ENCODE results near the gene CAST.

CAST gene

GRCh38 chr5:96663608-96664007, 1.4 kb downstream of the CAST start:
- H3K4me2 ChIP-seq (ENCODE audit: low read depth, low read length, poor library complexity, severe bottlenecking) = peak overlapping the region; percentile 82
- H3F3A ChIP-seq (ENCODE audit: insufficient read depth) = peaks cover 10% of the 10 kb centered on the region
- no peak overlapping the region for H3K27ac ChIP-seq (ENCODE audit: low read depth, low read length)
- H3K9me3 ChIP-seq (ENCODE audit: insufficient read depth, low read length) = no peaks in the 10 kb centered on the region
- H3K9ac ChIP-seq (ENCODE audit: low read length) = peak overlapping the region; percentile 67
- H2AFZ ChIP-seq (ENCODE audit: low read depth, low read length, severe bottlenecking) = no peak overlapping the region
- TF ChIP-seq, protein P1, sequence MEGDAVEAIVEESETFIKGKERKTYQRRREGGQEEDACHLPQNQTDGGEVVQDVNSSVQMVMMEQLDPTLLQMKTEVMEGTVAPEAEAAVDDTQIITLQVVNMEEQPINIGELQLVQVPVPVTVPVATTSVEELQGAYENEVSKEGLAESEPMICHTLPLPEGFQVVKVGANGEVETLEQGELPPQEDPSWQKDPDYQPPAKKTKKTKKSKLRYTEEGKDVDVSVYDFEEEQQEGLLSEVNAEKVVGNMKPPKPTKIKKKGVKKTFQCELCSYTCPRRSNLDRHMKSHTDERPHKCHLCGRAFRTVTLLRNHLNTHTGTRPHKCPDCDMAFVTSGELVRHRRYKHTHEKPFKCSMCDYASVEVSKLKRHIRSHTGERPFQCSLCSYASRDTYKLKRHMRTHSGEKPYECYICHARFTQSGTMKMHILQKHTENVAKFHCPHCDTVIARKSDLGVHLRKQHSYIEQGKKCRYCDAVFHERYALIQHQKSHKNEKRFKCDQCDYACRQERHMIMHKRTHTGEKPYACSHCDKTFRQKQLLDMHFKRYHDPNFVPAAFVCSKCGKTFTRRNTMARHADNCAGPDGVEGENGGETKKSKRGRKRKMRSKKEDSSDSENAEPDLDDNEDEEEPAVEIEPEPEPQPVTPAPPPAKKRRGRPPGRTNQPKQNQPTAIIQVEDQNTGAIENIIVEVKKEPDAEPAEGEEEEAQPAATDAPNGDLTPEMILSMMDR (IDR thresholded peaks at IDR 0.05; ENCODE audit: insufficient read depth, low read length, poor library complexity, severe bottlenecking) = no peak
- no peak for TF ChIP-seq EZH2phosphoT487 (conservative IDR thresholded peaks at IDR 0.05; ENCODE audit: low read length)
- no peaks in the 10 kb centered on the region for H3K27me3 ChIP-seq (ENCODE audit: low read length)
- H4K20me1 ChIP-seq (ENCODE audit: low read depth, low read length) = peaks cover 16% of the 10 kb centered on the region
- peak overlapping the region; percentile 63 for H3K4me3 ChIP-seq (ENCODE audit: insufficient read depth, low read length, poor library complexity, severe bottlenecking)
- H3K36me3 ChIP-seq (ENCODE audit: low read length) = no peaks in the 10 kb centered on the region
- no peaks in the 10 kb centered on the region for H3K9me2 ChIP-seq (replicated peaks; ENCODE audit: insufficient read depth, low read length)
- no peaks in the 10 kb centered on the region; the same call in 1 of the 2 replicates for H3K79me2 ChIP-seq (ENCODE audit: insufficient read depth, low read length)

- TF ChIP-seq, protein P1 (IDR thresholded peaks at IDR 0.05; ENCODE audit: insufficient read depth, low read length, poor library complexity, severe bottlenecking) = no peak
- no peak for TF ChIP-seq EZH2phosphoT487 (conservative IDR thresholded peaks at IDR 0.05; ENCODE audit: low read length)
- Histone ChIP-seq H3K27ac (ENCODE audit: low read depth, low read length) (no peak overlapping the region), H3K4me2 (ENCODE audit: low read depth, low read length, poor library complexity, severe bottlenecking) (no peak overlapping the region), H3K36me3 (ENCODE audit: low read length) (no peaks in the 10 kb centered on the region), H3K27me3 (ENCODE audit: low read length) (no peaks in the 10 kb centered on the region), H3K4me3 (ENCODE audit: insufficient read depth, low read length, poor library complexity, severe bottlenecking) (no peak overlapping the region), H3F3A (ENCODE audit: insufficient read depth) (peaks cover 10% of the 10 kb centered on the region), H3K9me3 (ENCODE audit: insufficient read depth, low read length) (no peaks in the 10 kb centered on the region), H3K79me2 (ENCODE audit: insufficient read depth, low read length) (no peaks in the 10 kb centered on the region; the same call in 1 of the 2 replicates), H3K9me2 (replicated peaks; ENCODE audit: insufficient read depth, low read length) (no peaks in the 10 kb centered on the region), H4K20me1 (ENCODE audit: low read depth, low read length) (peaks cover 16% of the 10 kb centered on the region), H3K9ac (ENCODE audit: low read length) (no peak overlapping the region), H2AFZ (ENCODE audit: low read depth, low read length, severe bottlenecking) (no peak overlapping the region)
Observed at GRCh38 chr5:96664669-96665068, 2.5 kb downstream of the CAST start.

DNA sequence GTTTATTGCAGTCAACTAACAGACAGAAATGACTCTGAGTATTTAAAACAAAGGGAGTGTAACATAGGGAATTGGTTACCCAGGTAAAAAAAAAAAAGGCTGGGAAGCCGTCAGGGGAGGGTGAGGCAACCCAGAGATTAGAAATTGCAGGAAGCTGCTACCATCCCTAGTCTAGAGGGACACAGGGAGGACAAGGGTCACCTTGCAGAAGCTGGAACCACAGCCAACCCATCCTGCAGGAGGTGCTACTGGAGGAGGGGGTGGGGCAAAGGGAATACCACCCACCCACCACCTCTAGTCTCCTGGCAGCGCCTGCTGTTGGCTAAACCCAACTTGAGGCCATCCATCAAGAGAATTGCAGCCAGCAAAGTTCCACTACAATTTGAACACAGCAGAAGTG, 6.5 kb downstream of the CAST start:
- peaks cover 16% of the 10 kb centered on the region for H4K20me1 ChIP-seq (ENCODE audit: low read depth, low read length)
- H3K36me3 ChIP-seq (ENCODE audit: low read length) = no peaks in the 10 kb centered on the region
- no peak overlapping the region for H2AFZ ChIP-seq (ENCODE audit: low read depth, low read length, severe bottlenecking)
- H3F3A ChIP-seq (ENCODE audit: insufficient read depth) = no peaks in the 10 kb centered on the region; the same call in 1 of the 2 replicates
- H3K4me3 ChIP-seq (ENCODE audit: insufficient read depth, low read length, poor library complexity, severe bottlenecking) = no peak overlapping the region
- no peaks in the 10 kb centered on the region for H3K9me3 ChIP-seq (ENCODE audit: insufficient read depth, low read length)
- H3K27ac ChIP-seq (ENCODE audit: low read depth, low read length) = no peak overlapping the region
- no peaks in the 10 kb centered on the region for H3K27me3 ChIP-seq (ENCODE audit: low read length)
- H3K9me2 ChIP-seq (replicated peaks; ENCODE audit: insufficient read depth, low read length) = no peaks in the 10 kb centered on the region
- TF ChIP-seq, protein P1 (IDR thresholded peaks at IDR 0.05; ENCODE audit: insufficient read depth, low read length, poor library complexity, severe bottlenecking) = no peak
- TF ChIP-seq EZH2phosphoT487 (conservative IDR thresholded peaks at IDR 0.05; ENCODE audit: low read length) = no peak
- H3K9ac ChIP-seq (ENCODE audit: low read length) = no peak overlapping the region
- no peaks in the 10 kb centered on the region; the same call in 1 of the 2 replicates for H3K79me2 ChIP-seq (ENCODE audit: insufficient read depth, low read length)
- H3K4me2 ChIP-seq (ENCODE audit: low read depth, low read length, poor library complexity, severe bottlenecking) = no peak overlapping the region

All from SU-DHL-6 (cell line).